Endothelial cell of umbilical vein (primary cell): ENCODE measurements around the gene NUDT2. TPM values are rescaled to one million over a fixed set of nuclear protein-coding genes. Genes with fewer than 3 reads are reported as not detected.

ENCODE experiments used
- BruUV-seq: library from RNA; stranded (reverse); fragments of 400-500 nt; replicated peaks from 2 replicates; lab custom pipeline; 2021; lab: Mats Ljungman, UMichigan
- CTCF ChIA-PET: fragments of 300-600, 350-600 bp; sonication (Branson Sonifier 250); formaldehyde crosslinking; loops from one replicate; lab custom pipeline; 2021; ENCODE audit warnings: antibody characterized with exemption, inconsistent platforms; lab: Charles Lee
- POLR2A ChIA-PET: fragments of 300-600, 350-600 bp; sonication (Branson Sonifier 250); formaldehyde crosslinking; loops from one replicate; lab custom pipeline; 2021; ENCODE audit warnings: antibody characterized with exemption, inconsistent platforms; lab: Charles Lee
- DNase-seq: peaks from one replicate; pipeline ENCODE4 v3.0.0-alpha.2; 2011; ENCODE audit warnings: low read depth, low spot score
- FAIRE-seq: peaks from 2 replicates; lab custom pipeline; 2011; peaks lifted over from hg19 to GRCh38; lab: Jason Lieb, UNC
- H2AFZ ChIP-seq: 2 replicates; pipeline ENCODE4 v1.6.0; 2012; ENCODE audit warnings: low read depth, low read length, control low read depth, inconsistent platforms
- H3K27ac ChIP-seq: 2 replicates; pipeline ENCODE4 v1.5.1; 2011; ENCODE audit warnings: low read depth, mild to moderate bottlenecking, control low read depth, low read length, moderate library complexity; ENCODE audit not compliant: insufficient read depth
- H3K27me3 ChIP-seq, 2 experiments: 2 replicates each; pipeline versions ENCODE4 v1.6.0 to v1.6.1; 2011; ENCODE audit warnings: low read length in 2 of 2, mixed read lengths in 1 of 2; ENCODE audit not compliant: control insufficient read depth in 2 of 2, insufficient read depth in 2 of 2
- H3K36me3 ChIP-seq, 2 experiments: 2 replicates in 1 of 2; 3 replicates in 1 of 2; pipeline ENCODE4 v1.5.1; 2011; ENCODE audit warnings: low read length in 2 of 2, mild to moderate bottlenecking in 1 of 2, moderate library complexity in 1 of 2; ENCODE audit not compliant: control insufficient read depth in 2 of 2, insufficient read depth in 2 of 2; ENCODE audit errors: extremely low read depth in 1 of 2
- H3K4me1 ChIP-seq: 3 replicates; pipeline ENCODE4 v1.5.1; 2011; ENCODE audit warnings: mild to moderate bottlenecking, low read length; ENCODE audit not compliant: control insufficient read depth, insufficient read depth; ENCODE audit errors: extremely low read depth
- H3K4me2 ChIP-seq: 2 replicates; pipeline ENCODE4 v1.6.1; 2011; ENCODE audit warnings: low read length, control low read depth, mixed read lengths; ENCODE audit not compliant: insufficient read depth
- H3K4me3 ChIP-seq, 3 experiments: fragments of 200-600 bp in 1 of 3; sonication (generic), shearing (Covaris generic) in 1 of 3; replicated peaks in 1 of 3; 2 replicates each; pipeline ENCODE4 v1.5.1; 2011 to 2016; ENCODE audit warnings: control low read depth in 3 of 3, low read length in 3 of 3, mild to moderate bottlenecking in 2 of 3, inconsistent platforms in 1 of 3, low read depth in 1 of 3, moderate library complexity in 1 of 3; ENCODE audit not compliant: insufficient read depth in 1 of 3
- H3K79me2 ChIP-seq: 2 replicates; pipeline ENCODE4 v1.6.0; 2012; ENCODE audit warnings: low read length, inconsistent platforms; ENCODE audit not compliant: control insufficient read depth, insufficient read depth
- H3K9ac ChIP-seq: replicated peaks from 2 replicates; pipeline ENCODE3; 2011; ENCODE audit warnings: low read length, control low read depth; ENCODE audit not compliant: insufficient read depth; ENCODE audit errors: extremely low read depth
- H3K9me1 ChIP-seq: replicated peaks from 3 replicates; pipeline ENCODE4 v1.6.0; 2011; ENCODE audit warnings: mild to moderate bottlenecking, low read length; ENCODE audit not compliant: control insufficient read depth, insufficient read depth; ENCODE audit errors: extremely low read depth
- H3K9me3 ChIP-seq: replicated peaks from 2 replicates; pipeline ENCODE4 v1.5.1; 2012; ENCODE audit warnings: low read length, inconsistent platforms; ENCODE audit not compliant: control insufficient read depth, insufficient read depth
- H4K20me1 ChIP-seq: replicated peaks from 2 replicates; pipeline ENCODE3; 2011; ENCODE audit warnings: mild to moderate bottlenecking, low read length; ENCODE audit not compliant: control insufficient read depth, insufficient read depth; ENCODE audit errors: extremely low read depth
- EZH2 ChIP-seq: IDR thresholded peaks from 2 replicates; pipeline ENCODE4 v1.6.1; 2012; ENCODE audit warnings: borderline replicate concordance, low read depth, mild to moderate bottlenecking, moderate library complexity, low read length, inconsistent platforms; ENCODE audit not compliant: severe bottlenecking
- FOS ChIP-seq: IDR thresholded peaks from 2 replicates; pipeline ENCODE4 v1.6.1; 2011; ENCODE audit warnings: mild to moderate bottlenecking, low read length, moderate library complexity, borderline replicate concordance; ENCODE audit not compliant: insufficient read depth
- GATA2 ChIP-seq: IDR thresholded peaks from 2 replicates; pipeline ENCODE4 v1.7.0; 2011; ENCODE audit warnings: low read depth, mild to moderate bottlenecking, moderate library complexity, mixed read lengths, low read length; ENCODE audit not compliant: insufficient read length, insufficient read depth
- JUN ChIP-seq: IDR thresholded peaks from 2 replicates; pipeline ENCODE4 v1.6.1; 2011; ENCODE audit warnings: borderline replicate concordance, low read depth; ENCODE audit not compliant: insufficient read length, insufficient read depth
- MYC ChIP-seq: IDR thresholded peaks from one replicate; pipeline ENCODE4 v1.6.1; 2011; ENCODE audit warnings: mild to moderate bottlenecking, low read depth, low read length
- POLR2A ChIP-seq: IDR thresholded peaks from 2 replicates; pipeline ENCODE4 v1.6.1; 2012; ENCODE audit warnings: low read depth, mild to moderate bottlenecking, control low read depth, low read length
- POLR2AphosphoS5 ChIP-seq: IDR thresholded peaks from 2 replicates; pipeline ENCODE4 v1.6.1; 2012; ENCODE audit warnings: low read depth, mild to moderate bottlenecking, control low read depth, low read length, moderate library complexity; ENCODE audit not compliant: insufficient read depth
- dilution Hi-C: fragments of 300-500 bp; cut with MboI; formaldehyde crosslinking; loops from one replicate; pipeline ENCODE4 v1.15.0; 2019; ENCODE audit warnings: low sequenced_read_pairs; ENCODE audit not compliant: extremely low pct_ligation_motif_present
- intact Hi-C: fragments of 100-400 bp; cut with micrococcal nuclease; formaldehyde crosslinking; loops from one replicate; pipeline ENCODE4 v1.10.0; 2022
- polyA plus RNA-seq, 4 experiments: library from polyadenylated mRNA; depleted of rRNA in 3 of 4; stranded (reverse) in 3 of 4; unstranded in 1 of 4; fragments of >200 nt; gene quantifications; 2 replicates each; pipeline versions ENCODE4 v1.2.1 to v1.2.3, GENCODE V29; 2011 to 2012; ENCODE audit warnings: missing spikeins in 1 of 4
- total RNA-seq: library from RNA; stranded (reverse); gene quantifications from 2 replicates; pipeline ENCODE4 v1.2.3, GENCODE V29; 2021
- TF ChIP-seq, protein P1 (sequence below), 2 donors: IDR thresholded peaks; 1 replicate in 1 of 2; 2 replicates in 1 of 2; pipeline ENCODE4 v1.5.1; 2011; ENCODE audit warnings: low read length in 2 of 2, mild to moderate bottlenecking in 2 of 2, moderate library complexity in 2 of 2, control low read depth in 1 of 2, inconsistent platforms in 1 of 2, low read depth in 1 of 2; ENCODE audit not compliant: insufficient read depth in 1 of 2; ENCODE audit errors: extremely low read depth in 1 of 2
- TF ChIP-seq, protein P2 (sequence below): IDR thresholded peaks from 2 replicates; pipeline ENCODE4 v1.6.1; 2011; ENCODE audit not compliant: insufficient read depth, insufficient read length

Gene NUDT2
- total and polyA plus RNA-seq, 2 donors (not counting 3 experiments of a cell fraction or from before 2014, with no cell fraction given), result 25.1 to 45.2 TPM

DNA sequence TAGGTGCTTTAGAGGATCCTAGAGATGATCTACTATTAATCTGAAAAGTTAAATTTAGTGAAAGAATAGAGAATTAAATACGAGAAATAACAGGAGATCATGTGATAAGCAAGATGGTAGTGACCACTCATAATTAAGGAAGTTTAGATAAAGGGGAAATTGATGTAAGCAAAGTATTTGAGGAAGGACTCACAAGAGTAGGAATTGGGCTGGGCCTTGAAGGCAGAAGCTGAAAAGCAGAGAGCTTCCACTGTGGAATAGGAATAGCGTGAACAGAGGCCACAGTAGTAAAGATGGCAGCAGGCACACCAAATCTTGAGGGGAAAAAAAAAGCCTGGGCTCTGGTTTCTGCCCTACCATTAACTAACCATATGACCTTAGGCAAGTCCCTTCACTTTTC is 38.3 kb upstream of the NUDT2 start:
- TF ChIP-seq MYC, result no peak
- TF ChIP-seq JUN, result no peak
- TF ChIP-seq POLR2A, result no peak
- TF ChIP-seq FOS, result no peak
- TF ChIP-seq GATA2, result no peak
- TF ChIP-seq, protein P1, sequence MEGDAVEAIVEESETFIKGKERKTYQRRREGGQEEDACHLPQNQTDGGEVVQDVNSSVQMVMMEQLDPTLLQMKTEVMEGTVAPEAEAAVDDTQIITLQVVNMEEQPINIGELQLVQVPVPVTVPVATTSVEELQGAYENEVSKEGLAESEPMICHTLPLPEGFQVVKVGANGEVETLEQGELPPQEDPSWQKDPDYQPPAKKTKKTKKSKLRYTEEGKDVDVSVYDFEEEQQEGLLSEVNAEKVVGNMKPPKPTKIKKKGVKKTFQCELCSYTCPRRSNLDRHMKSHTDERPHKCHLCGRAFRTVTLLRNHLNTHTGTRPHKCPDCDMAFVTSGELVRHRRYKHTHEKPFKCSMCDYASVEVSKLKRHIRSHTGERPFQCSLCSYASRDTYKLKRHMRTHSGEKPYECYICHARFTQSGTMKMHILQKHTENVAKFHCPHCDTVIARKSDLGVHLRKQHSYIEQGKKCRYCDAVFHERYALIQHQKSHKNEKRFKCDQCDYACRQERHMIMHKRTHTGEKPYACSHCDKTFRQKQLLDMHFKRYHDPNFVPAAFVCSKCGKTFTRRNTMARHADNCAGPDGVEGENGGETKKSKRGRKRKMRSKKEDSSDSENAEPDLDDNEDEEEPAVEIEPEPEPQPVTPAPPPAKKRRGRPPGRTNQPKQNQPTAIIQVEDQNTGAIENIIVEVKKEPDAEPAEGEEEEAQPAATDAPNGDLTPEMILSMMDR (IDR thresholded peaks at IDR 0.05; ENCODE audit: extremely low read depth in 1 of 2, insufficient read depth in 1 of 2, low read depth in 1 of 2, low read length in 2 of 2), result no peak
- TF ChIP-seq POLR2AphosphoS5, result no peak
- no peak for TF ChIP-seq EZH2
- TF ChIP-seq, protein P2, sequence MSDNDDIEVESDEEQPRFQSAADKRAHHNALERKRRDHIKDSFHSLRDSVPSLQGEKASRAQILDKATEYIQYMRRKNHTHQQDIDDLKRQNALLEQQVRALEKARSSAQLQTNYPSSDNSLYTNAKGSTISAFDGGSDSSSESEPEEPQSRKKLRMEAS, result no peak
- Histone ChIP-seq H3K9me1 (no peaks in the 10 kb centered on the region), H3K27ac (no peak overlapping the region), H3K4me1 (peaks cover 7% of the 10 kb centered on the region), H3K27me3 (no peaks in the 10 kb centered on the region), H3K79me2 (no peaks in the 10 kb centered on the region), H4K20me1 (no peaks in the 10 kb centered on the region), H3K4me2 (no peak overlapping the region), H3K9me3 (no peaks in the 10 kb centered on the region), H3K9ac (no peak overlapping the region), H3K36me3 (no peaks in the 10 kb centered on the region), H2AFZ (no peak overlapping the region), H3K4me3 (no peak overlapping the region)
- ChIA-PET POLR2A (no interaction called here), CTCF (interaction anchor here (1.2 to 1.8 kb wide), 2 partner anchors 9 to 12 kb away, joined by 5 to 6 read pairs; no protein-coding TSS in a partner anchor)
- dilution Hi-C loops, result no loop called here
- intact Hi-C loops, result no loop called here
- no TSS peak for BruUV-seq
- DNase-seq, result no peak
- FAIRE-seq, result no peak
